ENCODE data around the gene TMCC1.

DNA sequence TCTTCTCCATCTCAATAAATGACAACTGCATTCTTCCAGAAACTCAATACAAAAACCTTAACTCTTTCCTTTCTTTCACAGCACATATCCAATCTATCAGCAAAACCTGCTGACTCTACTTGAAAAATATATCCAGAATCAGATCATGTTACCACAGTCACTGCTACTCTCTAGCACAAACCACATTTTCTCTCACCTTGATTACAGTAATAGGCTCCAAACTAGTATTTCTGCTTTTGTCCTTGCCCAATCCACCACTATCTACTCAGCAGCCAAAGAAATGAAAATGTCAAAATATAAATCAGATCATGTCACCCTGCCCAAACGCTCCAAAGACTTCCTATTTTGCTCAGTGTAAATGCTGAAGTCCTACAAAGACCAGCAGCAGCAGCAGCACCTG lies 15.2 kb downstream of the TMCC1 start:
- no peak for TF ChIP-seq EZH2 (IDR thresholded peaks at IDR 0.05; ENCODE audit: borderline replicate concordance, control insufficient read depth, low read depth, low read length)
- TF ChIP-seq RFX5 (IDR thresholded peaks at IDR 0.05; ENCODE audit: low read depth, low read length) = no peak
- no peak for TF ChIP-seq LARP7 (IDR thresholded peaks at IDR 0.05)
- TF ChIP-seq, protein P1, sequence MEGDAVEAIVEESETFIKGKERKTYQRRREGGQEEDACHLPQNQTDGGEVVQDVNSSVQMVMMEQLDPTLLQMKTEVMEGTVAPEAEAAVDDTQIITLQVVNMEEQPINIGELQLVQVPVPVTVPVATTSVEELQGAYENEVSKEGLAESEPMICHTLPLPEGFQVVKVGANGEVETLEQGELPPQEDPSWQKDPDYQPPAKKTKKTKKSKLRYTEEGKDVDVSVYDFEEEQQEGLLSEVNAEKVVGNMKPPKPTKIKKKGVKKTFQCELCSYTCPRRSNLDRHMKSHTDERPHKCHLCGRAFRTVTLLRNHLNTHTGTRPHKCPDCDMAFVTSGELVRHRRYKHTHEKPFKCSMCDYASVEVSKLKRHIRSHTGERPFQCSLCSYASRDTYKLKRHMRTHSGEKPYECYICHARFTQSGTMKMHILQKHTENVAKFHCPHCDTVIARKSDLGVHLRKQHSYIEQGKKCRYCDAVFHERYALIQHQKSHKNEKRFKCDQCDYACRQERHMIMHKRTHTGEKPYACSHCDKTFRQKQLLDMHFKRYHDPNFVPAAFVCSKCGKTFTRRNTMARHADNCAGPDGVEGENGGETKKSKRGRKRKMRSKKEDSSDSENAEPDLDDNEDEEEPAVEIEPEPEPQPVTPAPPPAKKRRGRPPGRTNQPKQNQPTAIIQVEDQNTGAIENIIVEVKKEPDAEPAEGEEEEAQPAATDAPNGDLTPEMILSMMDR (IDR thresholded peaks at IDR 0.05 in 2 of 3, conservative IDR thresholded peaks at IDR 0.05 in 1 of 3; ENCODE audit: control insufficient read depth in 2 of 3, extremely low read depth in 1 of 3, insufficient read depth in 1 of 3, low read depth in 3 of 3, low read length in 3 of 3) = no peak

Data from GM12878 (cell line).